Kidney (tissue), 14 donors: Measurements from ENCODE around the gene ARMH2. TPM values are rescaled to one million over a fixed set of nuclear protein-coding genes. Genes with fewer than 3 reads are reported as not detected.

ENCODE experiments used
- DNase-seq, 5 donors: peaks; one replicate each; pipeline ENCODE4 v3.0.0-alpha.2; 2013 to 2020
- FAIRE-seq: peaks from 2 replicates; lab custom pipeline; 2012; peaks lifted over from hg19 to GRCh38; lab: Jason Lieb, UNC
- H3K27ac ChIP-seq, 2 donors: one replicate each; pipeline ENCODE4 v1.7.0; 2013; ENCODE audit warnings: low read depth in 2 of 2, low read length in 2 of 2, inconsistent platforms in 1 of 2
- H3K27me3 ChIP-seq: one replicate; pipeline ENCODE4 v1.7.1; 2013; ENCODE audit warnings: low read length, inconsistent platforms; ENCODE audit not compliant: control insufficient read depth, insufficient read depth
- H3K36me3 ChIP-seq, 3 donors: one replicate each; pipeline versions ENCODE4 v1.7.0 to v1.7.1; 2013; ENCODE audit warnings: low read length in 3 of 3, control low read depth in 1 of 3, inconsistent platforms in 1 of 3; ENCODE audit not compliant: insufficient read depth in 3 of 3, control insufficient read depth in 2 of 3
- H3K4me1 ChIP-seq, 3 donors: one replicate each; pipeline versions ENCODE4 v1.7.0 to v1.7.1; 2013; ENCODE audit warnings: low read length in 3 of 3, inconsistent platforms in 1 of 3, low read depth in 1 of 3; ENCODE audit not compliant: control insufficient read depth in 2 of 3, insufficient read depth in 2 of 3
- H3K4me3 ChIP-seq, 3 donors: one replicate each; pipeline versions ENCODE4 v1.7.0 to v1.8.1; 2013; ENCODE audit warnings: low read length in 3 of 3, control low read depth in 1 of 3, inconsistent platforms in 1 of 3
- H3K9ac ChIP-seq, 3 donors: one replicate each; pipeline versions ENCODE4 v1.7.0 to v1.7.1; 2013; ENCODE audit warnings: low read length in 3 of 3, control low read depth in 1 of 3, inconsistent platforms in 1 of 3
- H3K9me3 ChIP-seq, 3 donors: one replicate each; pipeline versions ENCODE4 v1.7.0 to v1.7.1; 2013; ENCODE audit warnings: low read length in 3 of 3, control low read depth in 1 of 3, inconsistent platforms in 1 of 3; ENCODE audit not compliant: control insufficient read depth in 2 of 3, insufficient read depth in 1 of 3
- CTCF ChIP-seq: IDR thresholded peaks from 3 replicates; pipeline ENCODE4 v1.5.1; 2012; ENCODE audit warnings: mild to moderate bottlenecking, moderate library complexity, borderline replicate concordance; ENCODE audit not compliant: insufficient read depth; ENCODE audit errors: extremely low read depth
- intact Hi-C: fragments of 100-400 bp; cut with DNase I; formaldehyde crosslinking; loops from one replicate; pipeline ENCODE4 v1.11.1; 2022
- polyA plus RNA-seq: library from polyadenylated mRNA; stranded (reverse); fragments of 350-450 nt; fragmentation: Illumina TruSeq; extraction: RNeasy Lipid Tissue Mini Kit (QIAGEN cat#74804); gene quantifications from one replicate; pipeline ENCODE4 v1.2.3, GENCODE V29; 2014; ENCODE audit warnings: low read depth, low replicate concordance; ENCODE audit not compliant: insufficient read depth
- total RNA-seq: library from RNA; stranded (reverse); fragmentation: NEBNext Ultra II Directional; extraction: Animal tissue kit (Norgen Biotek cat#: 25700); gene quantifications from one replicate; pipeline ENCODE4 v1.2.1, GENCODE V29; 2021
- donor health status: control.
- donor health status: control.
- donor health status: control.
- donor health status: control.
- donor health status: control.
- donor health status: DM: yes; HTN: yes; CAD: no.
- donor health status: Normal renal cell carcinoma (clear cell type).

Gene ARMH2
- total and polyA plus RNA-seq, 2 donors from 2014 or later = not detected

- no peak for FAIRE-seq
- Histone ChIP-seq H3K4me1 (no peaks in the 10 kb centered on the region), H3K27me3 (no peaks in the 10 kb centered on the region), H3K4me3 (no peak overlapping the region), H3K9ac (no peak overlapping the region), H3K36me3 (no peaks in the 10 kb centered on the region), H3K9me3 (no peaks in the 10 kb centered on the region), H3K27ac (no peak overlapping the region)
- TF ChIP-seq CTCF = no peak
- no peak for DNase-seq
- intact Hi-C loops = no loop called here
Observed at GRCh38 chr6:24802271-24803059, 3.7 kb upstream of the ARMH2 start.

GRCh38 chr6:24799541-24799915 lies 811 bp upstream of the ARMH2 start:
- Histone ChIP-seq H3K4me3 (no peak overlapping the region), H3K36me3 (no peaks in the 10 kb centered on the region), H3K27ac (no peak overlapping the region), H3K4me1 (no peaks in the 10 kb centered on the region), H3K9me3 (no peaks in the 10 kb centered on the region), H3K9ac (no peak overlapping the region), H3K27me3 (no peaks in the 10 kb centered on the region)
- intact Hi-C loops = no loop called here
- DNase-seq (no peak), FAIRE-seq (no peak)
- TF ChIP-seq CTCF = no peak

- no peaks in the 10 kb centered on the region for H3K4me1 ChIP-seq
- intact Hi-C loops = no loop called here
- no peaks in the 10 kb centered on the region for H3K36me3 ChIP-seq
- FAIRE-seq = no peak
- H3K9me3 ChIP-seq = no peaks in the 10 kb centered on the region
- no peak overlapping the region for H3K4me3 ChIP-seq
- no peak overlapping the region for H3K9ac ChIP-seq
- no peak for TF ChIP-seq CTCF
- H3K27ac ChIP-seq = no peak overlapping the region
- no peak for DNase-seq
- no peaks in the 10 kb centered on the region for H3K27me3 ChIP-seq
Observed at GRCh38 chr6:24797596-24798216, 1.0 kb downstream of the ARMH2 start.
